Mesenchymal stem cell (in vitro differentiated cells and primary cell): ENCODE results near the gene ADCY10.
A peak's percentile ranks its signal among the peaks of the same experiment; 100 is the strongest.

ENCODE experiments used
- DNase-seq: peaks from one replicate; pipeline ENCODE4 v3.0.0-alpha.2; 2013
- H2AFZ ChIP-seq: one replicate; pipeline ENCODE4 v1.6.1; 2013; ENCODE audit warnings: low read depth, mild to moderate bottlenecking, control low read depth, inconsistent platforms, low read length, moderate library complexity
- H2AK5ac ChIP-seq: 2 replicates; pipeline ENCODE4 v1.6.1; 2013; ENCODE audit warnings: low read length, moderate library complexity, mild to moderate bottlenecking, inconsistent platforms; ENCODE audit not compliant: severe bottlenecking
- H2BK120ac ChIP-seq: one replicate; pipeline ENCODE4 v1.6.1; 2013; ENCODE audit warnings: low read depth, mild to moderate bottlenecking, inconsistent platforms, low read length, moderate library complexity
- H2BK12ac ChIP-seq, 2 experiments: one replicate each; pipeline ENCODE4 v1.6.1; 2013; ENCODE audit warnings: inconsistent platforms in 2 of 2, low read length in 2 of 2, mild to moderate bottlenecking in 2 of 2, moderate library complexity in 2 of 2, control low read depth in 1 of 2
- H2BK15ac ChIP-seq: one replicate; pipeline ENCODE4 v1.6.1; 2013; ENCODE audit warnings: mild to moderate bottlenecking, low read depth, inconsistent platforms; ENCODE audit not compliant: poor library complexity, severe bottlenecking
- H2BK5ac ChIP-seq: 2 replicates; pipeline ENCODE4 v1.6.1; 2013; ENCODE audit warnings: low read depth, mild to moderate bottlenecking, low read length, control low read depth, inconsistent platforms; ENCODE audit not compliant: poor library complexity, severe bottlenecking
- H3K14ac ChIP-seq, 2 experiments: one replicate each; pipeline ENCODE4 v1.6.1; 2013; ENCODE audit warnings: inconsistent platforms in 2 of 2, low read length in 2 of 2, control low read depth in 1 of 2, mild to moderate bottlenecking in 1 of 2, moderate library complexity in 1 of 2
- H3K18ac ChIP-seq, 2 experiments: one replicate each; pipeline ENCODE4 v1.6.1; 2013; ENCODE audit warnings: inconsistent platforms in 2 of 2, low read length in 2 of 2, control low read depth in 1 of 2, low read depth in 1 of 2, mild to moderate bottlenecking in 1 of 2
- H3K23ac ChIP-seq, 2 experiments: one replicate each; pipeline ENCODE4 v1.6.1; 2013; ENCODE audit warnings: inconsistent platforms in 2 of 2, low read length in 2 of 2, mild to moderate bottlenecking in 2 of 2, moderate library complexity in 2 of 2, control low read depth in 1 of 2
- H3K27ac ChIP-seq: 2 replicates; pipeline ENCODE4 v1.5.1; 2013; ENCODE audit warnings: mild to moderate bottlenecking, moderate library complexity, low read length, control low read depth, inconsistent platforms; ENCODE audit not compliant: poor library complexity, severe bottlenecking
- H3K27me3 ChIP-seq, 2 experiments: 2 replicates each; pipeline versions ENCODE4 v1.6.1 to v1.7.0; 2013; ENCODE audit warnings: low read length in 2 of 2, mild to moderate bottlenecking in 2 of 2, moderate library complexity in 2 of 2, control low read depth in 1 of 2, inconsistent platforms in 1 of 2; ENCODE audit not compliant: control insufficient read depth in 1 of 2, insufficient read depth in 1 of 2
- H3K36me3 ChIP-seq, 2 experiments: 2 replicates each; pipeline versions ENCODE4 v1.6.1 to v1.7.0; 2013; ENCODE audit warnings: low read length in 2 of 2, control low read depth in 1 of 2, inconsistent platforms in 1 of 2, low read depth in 1 of 2, mild to moderate bottlenecking in 1 of 2; ENCODE audit not compliant: insufficient read depth in 2 of 2, control insufficient read depth in 1 of 2
- H3K4ac ChIP-seq, 2 experiments: one replicate each; pipeline ENCODE4 v1.6.1; 2013; ENCODE audit warnings: inconsistent platforms in 2 of 2, low read length in 2 of 2, mild to moderate bottlenecking in 2 of 2, moderate library complexity in 2 of 2, control low read depth in 1 of 2, low read depth in 1 of 2
- H3K4me1 ChIP-seq: 2 replicates; pipeline ENCODE4 v1.6.1; 2013; ENCODE audit warnings: low read depth, low read length, control low read depth; ENCODE audit not compliant: control insufficient read depth, insufficient read depth
- H3K4me2 ChIP-seq: 2 replicates; pipeline ENCODE4 v1.6.1; 2013; ENCODE audit warnings: low read length, mild to moderate bottlenecking, inconsistent platforms; ENCODE audit not compliant: poor library complexity, severe bottlenecking
- H3K4me3 ChIP-seq, 2 experiments: 2 replicates each; pipeline versions ENCODE4 v1.5.1 to v1.7.0; 2013; ENCODE audit warnings: low read length in 2 of 2, mild to moderate bottlenecking in 2 of 2, control low read depth in 1 of 2, low read depth in 1 of 2; ENCODE audit not compliant: insufficient read depth in 1 of 2
- H3K79me1 ChIP-seq: replicated peaks from 2 replicates; pipeline ENCODE4 v1.6.1; 2013; ENCODE audit warnings: mild to moderate bottlenecking, control low read depth, low read length, inconsistent platforms; ENCODE audit not compliant: poor library complexity, severe bottlenecking
- H3K9ac ChIP-seq: 2 replicates; pipeline ENCODE4 v1.7.0; 2013; ENCODE audit warnings: mild to moderate bottlenecking, low read length, moderate library complexity
- H3K9me3 ChIP-seq: 2 replicates; pipeline ENCODE4 v1.7.0; 2013; ENCODE audit warnings: mild to moderate bottlenecking, low read length; ENCODE audit not compliant: control insufficient read depth
- H4K8ac ChIP-seq: one replicate; pipeline ENCODE4 v1.6.1; 2013; ENCODE audit warnings: inconsistent platforms, mild to moderate bottlenecking, low read length, moderate library complexity
- H4K91ac ChIP-seq: one replicate; pipeline ENCODE4 v1.6.1; 2013; ENCODE audit warnings: mild to moderate bottlenecking, low read length, inconsistent platforms
- whole genome bisulfite sequencing: methylation state at CpG from one replicate; pipeline ENCODE4 v1.1.7; 2013; ENCODE audit warnings: mixed read lengths; 5-methylcytosine and 5-hydroxymethylcytosine counted together

Gene ADCY10

GRCh38 chr1:167936068-167936929 is 22.4 kb upstream of the ADCY10 start, which contains the start of gene DCAF6:
Gene DCAF6 (plus strand): TSS chr1:167936683. CDS start chr1:167936912, 229 bp downstream.
- H3K36me3 ChIP-seq: no peaks in the 10 kb centered on the region
- no peaks in the 10 kb centered on the region for H3K9me3 ChIP-seq
- peak within 1 kb of the TSS; percentile 86 to 89 for H3K14ac ChIP-seq
- peak; percentile 99 for DNase-seq
- H2BK12ac ChIP-seq: peak within 1 kb of the TSS; percentile 71 to 91
- peak within 1 kb of the TSS; percentile 94 for H4K91ac ChIP-seq
- peak within 1 kb of the TSS; percentile 100 for H3K27ac ChIP-seq
- peak within 1 kb of the TSS; percentile 98 for H2BK120ac ChIP-seq
- no peaks in the 10 kb centered on the region for H3K79me1 ChIP-seq
- peak within 1 kb of the TSS; percentile 67 for H2AFZ ChIP-seq
- H3K4ac ChIP-seq: peak within 1 kb of the TSS; percentile 95 to 99
- H2AK5ac ChIP-seq: peak within 1 kb of the TSS; percentile 90
- H2BK15ac ChIP-seq: peak within 1 kb of the TSS; percentile 94
- peak within 1 kb of the TSS; percentile 95 to 99 for H3K18ac ChIP-seq
- peak within 1 kb of the TSS; percentile 96 for H2BK5ac ChIP-seq
- peak within 1 kb of the TSS; percentile 88 for H3K4me2 ChIP-seq
- H3K9ac ChIP-seq: peak within 1 kb of the TSS; percentile 96
- H3K4me1 ChIP-seq: no peaks in the 10 kb centered on the region
- no peaks in the 10 kb centered on the region for H3K27me3 ChIP-seq
- WGBS: 0% methylated on average over 25 of the region's 58 CpGs
- peak within 1 kb of the TSS in 1 of 2 experiments; percentile 94 for H3K23ac ChIP-seq
- peak within 1 kb of the TSS; percentile 95 for H4K8ac ChIP-seq
- peak within 1 kb of the TSS; percentile 79 to 95 for H3K4me3 ChIP-seq

- Histone ChIP-seq H3K9ac (peak overlapping the region; percentile 96), H2BK5ac (no peak overlapping the region), H2BK120ac (peak overlapping the region; percentile 73), H3K18ac (peak overlapping the region; percentile 70 to 95), H3K27me3 (no peaks in the 10 kb centered on the region), H4K8ac (peak overlapping the region; percentile 77), H3K79me1 (no peaks in the 10 kb centered on the region), H2AK5ac (no peak overlapping the region), H3K4me3 (peak overlapping the region; percentile 79 to 95), H3K23ac (no peak overlapping the region), H3K4ac (peak overlapping the region; percentile 81 to 95), H3K27ac (peak overlapping the region; percentile 43), H2BK12ac (peak overlapping the region; percentile 49 to 54), H3K36me3 (no peaks in the 10 kb centered on the region), H3K14ac (peak overlapping the region in 1 of 2 experiments; percentile 83), H2AFZ (no peak overlapping the region), H3K9me3 (no peaks in the 10 kb centered on the region), H2BK15ac (peak overlapping the region; percentile 94), H3K4me2 (peak overlapping the region; percentile 49), H4K91ac (peak overlapping the region; percentile 75), H3K4me1 (peaks cover 3% of the 10 kb centered on the region)
- whole genome bisulfite sequencing: 1% methylated on average over 41 of the region's 45 CpGs
- DNase-seq: peak; percentile 62
These were observed 21.5 kb upstream of the ADCY10 start for GRCh38 chr1:167935216-167936067.

GRCh38 chr1:167934426-167935215 is 20.7 kb upstream of the ADCY10 start:
- Histone ChIP-seq H3K36me3 (no peaks in the 10 kb centered on the region), H3K27me3 (no peaks in the 10 kb centered on the region), H3K27ac (peak overlapping the region; percentile 43), H2BK5ac (no peak overlapping the region), H3K9me3 (no peaks in the 10 kb centered on the region), H3K4me1 (peaks cover 3% of the 10 kb centered on the region), H2AFZ (no peak overlapping the region), H4K8ac (no peak overlapping the region), H3K79me1 (no peaks in the 10 kb centered on the region), H3K14ac (no peak overlapping the region), H2AK5ac (no peak overlapping the region), H3K4me3 (peak overlapping the region; percentile 79 to 95), H3K23ac (no peak overlapping the region), H3K9ac (peak overlapping the region; percentile 96), H3K4ac (no peak overlapping the region), H3K18ac (no peak overlapping the region), H2BK120ac (no peak overlapping the region), H3K4me2 (peak overlapping the region; percentile 49), H4K91ac (no peak overlapping the region), H2BK15ac (no peak overlapping the region), H2BK12ac (no peak overlapping the region)
- WGBS: 26% methylated on average over 4 of the region's 4 CpGs
- peak; percentile 73 for DNase-seq
